ENCODE results near the gene ITGB3. TPM values are rescaled to one million over a fixed set of nuclear protein-coding genes. Genes with fewer than 3 reads are reported as not detected.

The ITGB3 gene
- total and polyA plus RNA-seq, 8 donors, result 0.09 to 2.3 (median 0.71) TPM

DNA sequence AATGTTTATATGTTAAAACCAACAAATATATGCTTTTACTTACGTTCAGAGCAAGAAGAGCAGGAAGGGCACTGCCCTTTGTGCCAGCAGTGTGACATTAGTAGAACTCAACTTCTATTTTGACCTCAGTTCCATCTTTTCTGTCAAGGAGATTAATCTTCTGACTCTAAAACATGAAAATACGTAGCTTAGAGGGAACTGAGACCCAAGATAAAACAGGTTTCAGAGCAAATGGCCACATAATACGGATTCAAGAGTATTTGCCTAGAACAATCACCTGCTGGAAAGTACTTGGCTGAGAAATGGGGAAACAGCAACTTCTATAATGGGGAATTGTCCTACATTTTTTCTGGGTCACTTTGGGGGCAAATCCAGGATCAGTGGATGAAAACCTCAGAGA is 22.3 kb upstream of the ITGB3 start:
- TF ChIP-seq, protein P1, sequence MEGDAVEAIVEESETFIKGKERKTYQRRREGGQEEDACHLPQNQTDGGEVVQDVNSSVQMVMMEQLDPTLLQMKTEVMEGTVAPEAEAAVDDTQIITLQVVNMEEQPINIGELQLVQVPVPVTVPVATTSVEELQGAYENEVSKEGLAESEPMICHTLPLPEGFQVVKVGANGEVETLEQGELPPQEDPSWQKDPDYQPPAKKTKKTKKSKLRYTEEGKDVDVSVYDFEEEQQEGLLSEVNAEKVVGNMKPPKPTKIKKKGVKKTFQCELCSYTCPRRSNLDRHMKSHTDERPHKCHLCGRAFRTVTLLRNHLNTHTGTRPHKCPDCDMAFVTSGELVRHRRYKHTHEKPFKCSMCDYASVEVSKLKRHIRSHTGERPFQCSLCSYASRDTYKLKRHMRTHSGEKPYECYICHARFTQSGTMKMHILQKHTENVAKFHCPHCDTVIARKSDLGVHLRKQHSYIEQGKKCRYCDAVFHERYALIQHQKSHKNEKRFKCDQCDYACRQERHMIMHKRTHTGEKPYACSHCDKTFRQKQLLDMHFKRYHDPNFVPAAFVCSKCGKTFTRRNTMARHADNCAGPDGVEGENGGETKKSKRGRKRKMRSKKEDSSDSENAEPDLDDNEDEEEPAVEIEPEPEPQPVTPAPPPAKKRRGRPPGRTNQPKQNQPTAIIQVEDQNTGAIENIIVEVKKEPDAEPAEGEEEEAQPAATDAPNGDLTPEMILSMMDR (IDR thresholded peaks at IDR 0.05), result no peak
- 48 to 78% methylated on average over 3 of the region's 3 CpGs for WGBS, 2 donors
- H3K9me3 ChIP-seq, result no peaks in the 10 kb centered on the region
- FAIRE-seq (no peak), ATAC-seq (no peak), DNase-seq (no peak)
- no peak overlapping the region for H3K4me3 ChIP-seq
- H3K27ac ChIP-seq, result no peak overlapping the region
- no peaks in the 10 kb centered on the region for H3K36me3 ChIP-seq
- H3K4me1 ChIP-seq, result peaks cover 0 to 5% (median 2%) of the 10 kb centered on the region in 3 donors
- intact Hi-C loops (cut with DNase I), result loop anchor here in 2 of 3 donors (2.0 to 10.0 kb wide), 2 partner anchors 63 to 85 kb away; no protein-coding TSS in a partner anchor
- no peaks in the 10 kb centered on the region for H3K27me3 ChIP-seq

DNA sequence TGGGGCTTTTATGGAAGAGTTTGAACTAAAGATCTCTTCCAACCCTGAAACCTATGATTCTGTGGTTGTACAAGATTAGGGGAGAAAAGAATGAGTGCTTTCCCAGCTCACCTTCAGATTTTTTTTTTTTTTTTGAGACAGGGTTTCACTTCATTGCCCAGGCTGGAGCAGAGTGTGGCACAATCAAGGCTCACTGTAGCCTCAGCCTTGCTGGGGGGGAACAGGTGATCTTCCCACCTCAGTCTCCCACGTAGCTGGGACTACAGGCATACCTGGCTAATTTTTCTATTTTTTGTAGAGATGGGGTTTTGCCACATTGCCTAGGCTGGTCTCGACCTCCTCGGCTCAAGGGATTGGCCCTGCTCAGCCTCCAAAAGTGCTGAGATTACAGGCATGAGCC is 21.8 kb upstream of the ITGB3 start:
- intact Hi-C loops (cut with DNase I), result loop anchor here in 2 of 3 donors (2.0 to 10.0 kb wide), 2 partner anchors 63 to 85 kb away; no protein-coding TSS in a partner anchor
- Histone ChIP-seq H3K36me3 (no peaks in the 10 kb centered on the region), H3K4me1 (peaks cover 0 to 5% (median 2%) of the 10 kb centered on the region in 3 donors), H3K27ac (no peak overlapping the region), H3K9me3 (no peaks in the 10 kb centered on the region), H3K27me3 (no peaks in the 10 kb centered on the region), H3K4me3 (no peak overlapping the region)
- no peak for DNase-seq
- ATAC-seq, result no peak
- 76 to 77% methylated on average over 3 of the region's 3 CpGs for WGBS, 2 donors
- FAIRE-seq, result no peak
- TF ChIP-seq, protein P1 (IDR thresholded peaks at IDR 0.05), result no peak

DNA sequence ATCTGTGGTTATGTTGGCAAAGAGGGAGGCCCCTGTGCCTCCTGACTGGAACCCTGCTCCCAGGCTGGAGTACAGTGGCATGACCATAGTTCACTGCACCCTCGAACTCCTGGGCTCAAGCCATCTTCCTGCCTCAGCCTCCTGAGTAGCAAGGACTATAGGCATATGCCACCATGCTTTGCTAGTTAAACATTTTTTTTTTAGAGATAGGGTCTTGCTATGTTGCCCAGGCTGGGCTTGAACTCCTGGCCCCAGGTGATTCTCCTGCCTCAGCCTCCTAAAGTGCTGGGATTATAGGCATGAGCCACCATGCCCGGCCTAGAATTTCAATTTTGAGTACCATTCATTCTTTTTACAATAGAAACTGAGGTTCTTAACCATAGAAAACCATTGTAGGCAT is 21.2 kb upstream of the ITGB3 start:
- FAIRE-seq, result no peak
- Histone ChIP-seq H3K36me3 (no peaks in the 10 kb centered on the region), H3K4me3 (no peak overlapping the region), H3K9me3 (no peaks in the 10 kb centered on the region), H3K27me3 (no peaks in the 10 kb centered on the region), H3K27ac (no peak overlapping the region), H3K4me1 (peaks cover 0 to 5% (median 2%) of the 10 kb centered on the region in 3 donors)
- intact Hi-C loops (cut with DNase I), result loop anchor here in 1 of 3 donors (10.0 kb wide), 1 partner anchor 62 kb away; no protein-coding TSS in a partner anchor
- ATAC-seq, result no peak
- 75 to 86% methylated on average over 2 of the region's 2 CpGs for WGBS, 2 donors
- TF ChIP-seq, protein P1 (IDR thresholded peaks at IDR 0.05), result no peak
- DNase-seq, result no peak

DNA sequence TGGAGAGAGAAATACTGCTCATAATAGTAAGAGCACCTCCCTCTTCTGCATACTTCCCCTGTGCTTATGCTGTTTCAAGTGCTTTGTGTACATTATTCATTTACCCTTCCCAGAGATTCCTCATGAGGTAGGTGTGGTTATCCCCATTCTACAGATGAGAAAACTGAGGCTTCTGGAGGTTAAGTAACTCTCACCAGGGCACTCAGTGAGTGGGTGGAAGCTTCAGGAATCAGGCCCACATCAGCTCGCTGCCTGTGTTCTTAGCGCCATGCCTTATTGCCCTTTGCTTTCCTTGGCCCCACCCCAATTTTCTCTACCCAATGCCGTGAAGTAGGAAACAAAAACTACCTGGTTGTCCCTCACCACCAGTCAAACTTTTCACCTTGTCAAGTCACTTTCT is 18.1 kb upstream of the ITGB3 start:
- Histone ChIP-seq H3K4me1 (peaks cover 0 to 3% (median 0%) of the 10 kb centered on the region in 3 donors), H3K36me3 (no peaks in the 10 kb centered on the region), H3K27me3 (no peaks in the 10 kb centered on the region), H3K9me3 (no peaks in the 10 kb centered on the region), H3K4me3 (no peak overlapping the region), H3K27ac (no peak overlapping the region)
- ATAC-seq (no peak), DNase-seq (no peak), FAIRE-seq (no peak)
- intact Hi-C loops (cut with DNase I), result loop anchor here in 1 of 3 donors (10.0 kb wide), 1 partner anchor 59 kb away; no protein-coding TSS in a partner anchor
- WGBS, 2 donors, result 67 to 90% methylated on average over 3 of the region's 3 CpGs
- TF ChIP-seq, protein P1 (IDR thresholded peaks at IDR 0.05), result no peak

DNA sequence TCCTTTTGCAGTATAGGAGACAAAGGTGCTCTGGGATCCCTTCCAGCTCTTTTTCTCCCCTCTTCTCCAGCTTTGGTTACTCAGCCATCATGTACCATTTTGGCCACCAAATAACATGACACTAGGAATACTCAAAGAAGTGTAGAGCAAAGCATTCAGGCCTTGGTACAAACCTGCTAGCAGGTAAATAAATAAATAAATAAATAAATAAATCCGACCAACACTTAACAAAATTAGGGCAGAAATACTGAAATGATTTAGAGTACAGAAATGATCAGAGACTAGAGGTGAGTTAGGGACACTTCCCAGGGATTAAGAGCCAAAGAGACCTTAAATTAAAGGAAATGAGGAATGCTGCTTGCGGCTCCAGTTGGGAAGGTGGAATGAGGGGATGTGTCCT is 17.7 kb upstream of the ITGB3 start:
- ATAC-seq (no peak), DNase-seq (no peak), FAIRE-seq (no peak)
- Histone ChIP-seq H3K9me3 (no peaks in the 10 kb centered on the region), H3K36me3 (no peaks in the 10 kb centered on the region), H3K4me1 (peaks cover 0 to 3% (median 0%) of the 10 kb centered on the region in 3 donors), H3K27me3 (no peaks in the 10 kb centered on the region), H3K4me3 (no peak overlapping the region), H3K27ac (no peak overlapping the region)
- WGBS, 2 donors, result 93 to 95% methylated on average over 2 of the region's 2 CpGs
- intact Hi-C loops (cut with DNase I), result loop anchor here in 1 of 3 donors (10.0 kb wide), 1 partner anchor 59 kb away; no protein-coding TSS in a partner anchor
- TF ChIP-seq, protein P1 (IDR thresholded peaks at IDR 0.05), result no peak
